NCI-H748 treated with DMSO at 0.1 percent for 48 hours (cell line): ENCODE data around the gene PADI4.

Experiments used
- DNase-seq: peaks from one replicate; lab custom pipeline; 2025; lab: John Stamatoyannopoulos, UW

PADI4 gene, protein sequence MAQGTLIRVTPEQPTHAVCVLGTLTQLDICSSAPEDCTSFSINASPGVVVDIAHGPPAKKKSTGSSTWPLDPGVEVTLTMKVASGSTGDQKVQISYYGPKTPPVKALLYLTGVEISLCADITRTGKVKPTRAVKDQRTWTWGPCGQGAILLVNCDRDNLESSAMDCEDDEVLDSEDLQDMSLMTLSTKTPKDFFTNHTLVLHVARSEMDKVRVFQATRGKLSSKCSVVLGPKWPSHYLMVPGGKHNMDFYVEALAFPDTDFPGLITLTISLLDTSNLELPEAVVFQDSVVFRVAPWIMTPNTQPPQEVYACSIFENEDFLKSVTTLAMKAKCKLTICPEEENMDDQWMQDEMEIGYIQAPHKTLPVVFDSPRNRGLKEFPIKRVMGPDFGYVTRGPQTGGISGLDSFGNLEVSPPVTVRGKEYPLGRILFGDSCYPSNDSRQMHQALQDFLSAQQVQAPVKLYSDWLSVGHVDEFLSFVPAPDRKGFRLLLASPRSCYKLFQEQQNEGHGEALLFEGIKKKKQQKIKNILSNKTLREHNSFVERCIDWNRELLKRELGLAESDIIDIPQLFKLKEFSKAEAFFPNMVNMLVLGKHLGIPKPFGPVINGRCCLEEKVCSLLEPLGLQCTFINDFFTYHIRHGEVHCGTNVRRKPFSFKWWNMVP

DNA sequence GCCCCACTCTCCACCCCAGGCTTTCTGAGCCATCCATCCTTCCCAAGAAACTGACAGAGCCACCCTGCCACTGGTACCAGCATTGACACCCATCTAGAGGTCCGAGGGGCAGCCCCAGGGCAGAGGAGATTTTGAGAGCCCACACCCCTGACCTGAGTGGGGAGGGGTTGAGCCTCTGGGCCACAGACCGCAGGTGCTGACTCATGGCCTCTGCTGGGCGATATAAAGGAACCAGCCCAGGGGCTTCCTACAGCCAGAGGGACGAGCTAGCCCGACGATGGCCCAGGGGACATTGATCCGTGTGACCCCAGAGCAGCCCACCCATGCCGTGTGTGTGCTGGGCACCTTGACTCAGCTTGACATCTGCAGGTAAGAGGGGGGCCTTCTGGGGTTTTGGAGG is at the start of gene PADI4:
PADI4 (plus strand) TSS at position 252 of the 400 bp plus-strand sequence; CDS start at position 278, 26 bp downstream.
- no peak for DNase-seq

DNA sequence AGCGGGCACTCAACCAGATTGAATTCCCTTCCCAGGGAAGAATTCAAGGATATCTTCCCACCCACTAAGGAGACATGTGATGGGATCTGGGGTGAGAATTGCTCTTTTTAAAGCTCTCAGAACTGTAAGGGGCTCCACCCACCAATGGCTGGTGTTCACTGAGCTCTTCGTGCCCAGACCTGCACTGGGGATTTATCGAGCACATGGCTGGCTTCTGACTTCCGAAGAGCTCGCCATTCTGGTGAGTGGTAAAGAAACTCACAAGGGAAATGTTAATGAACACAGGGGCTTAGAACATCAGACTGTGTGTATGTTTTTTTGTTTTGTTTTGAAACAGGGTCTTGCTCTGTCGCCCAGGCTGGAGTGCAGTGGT is 49.3 kb upstream of the PADI4 start:
- no peak for DNase-seq

DNA sequence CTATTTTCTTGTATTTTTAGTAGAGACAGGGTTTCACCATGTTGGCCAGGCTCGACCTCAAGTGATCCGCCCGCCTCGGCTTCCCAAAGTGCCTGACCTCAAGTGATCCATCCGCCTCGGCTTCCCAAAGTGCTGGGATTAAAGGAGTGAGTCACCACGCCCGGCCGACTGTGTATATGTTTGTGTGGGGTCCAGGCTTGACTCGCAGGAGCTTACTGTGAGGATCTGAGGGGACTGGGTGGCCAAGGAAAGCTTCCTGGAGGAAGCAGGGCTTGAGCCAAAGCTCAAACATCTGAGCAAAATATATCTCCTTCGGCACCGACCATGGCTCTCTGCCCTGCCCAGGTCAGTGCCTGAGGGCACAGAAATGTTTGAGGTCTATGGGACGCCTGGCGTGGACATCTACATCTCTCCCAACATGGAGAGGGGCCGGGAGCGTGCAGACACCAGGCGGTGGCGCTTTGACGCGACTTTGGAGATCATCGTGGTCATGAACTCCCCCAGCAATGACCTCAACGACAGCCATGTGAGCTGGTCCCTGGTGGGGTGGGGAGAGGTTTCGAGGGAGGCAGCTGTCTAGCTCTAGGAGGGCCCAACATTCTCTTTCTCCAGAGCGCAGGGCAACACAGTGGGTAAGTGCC is 48.6 kb upstream of the PADI4 start:
- DNase-seq, result no peak

DNA sequence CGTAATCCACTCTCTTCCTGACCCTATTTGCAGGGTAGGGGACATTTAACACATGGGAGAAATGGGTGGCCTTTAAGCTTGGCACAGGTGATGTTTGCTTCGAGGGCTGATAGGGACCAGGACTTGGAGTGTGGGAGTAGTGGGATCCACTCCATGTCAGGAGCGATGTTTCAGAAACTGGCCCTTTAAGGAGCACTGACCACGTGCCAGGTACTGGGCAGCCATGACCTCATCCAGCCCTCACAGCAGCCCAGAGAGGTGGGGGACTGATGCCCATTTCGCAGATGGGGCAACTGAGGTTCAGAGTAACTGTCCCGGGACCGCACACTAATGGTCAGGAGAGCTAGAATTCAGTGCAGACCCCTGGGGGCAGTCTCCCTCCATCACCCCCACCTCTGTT is 47.7 kb upstream of the PADI4 start:
- DNase-seq, result no peak

DNA sequence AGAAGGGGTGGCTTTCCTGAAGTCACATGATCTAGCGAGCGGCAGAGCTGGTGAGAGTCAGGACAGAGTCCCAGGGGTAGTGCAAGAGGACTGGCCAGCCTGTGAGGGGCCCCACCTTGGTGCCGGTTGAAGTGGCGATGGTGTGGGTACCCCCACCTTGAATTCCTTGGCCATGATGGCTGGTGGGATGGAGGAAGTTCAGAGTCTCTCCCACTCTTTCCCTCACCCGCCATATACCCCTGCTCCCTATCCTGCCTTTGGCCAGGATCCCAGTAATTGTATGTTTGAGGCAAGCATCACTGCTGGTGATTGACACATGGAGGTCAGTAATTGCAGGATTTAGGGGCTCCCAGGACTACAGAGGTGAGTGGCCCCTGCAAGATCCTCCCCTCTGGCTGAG is 47.3 kb upstream of the PADI4 start:
- DNase-seq, result no peak

DNA sequence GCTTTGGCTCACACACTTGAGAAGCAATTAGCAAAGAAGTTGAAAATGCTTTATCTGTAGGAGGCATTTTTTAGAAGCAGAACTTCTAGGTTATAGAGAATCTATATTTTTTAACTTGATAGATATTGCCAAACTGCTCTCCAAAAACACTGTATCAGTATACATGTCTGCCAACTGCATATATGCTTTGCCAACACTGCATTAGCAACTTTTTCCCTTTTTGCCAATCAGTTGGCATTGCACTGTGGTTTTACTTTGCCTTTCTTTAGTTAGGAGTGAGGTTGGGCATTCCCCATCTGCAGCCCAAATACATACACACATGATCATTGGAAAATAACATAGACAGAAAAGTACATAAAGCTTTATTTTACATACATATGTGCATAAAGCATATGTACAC is 44.1 kb upstream of the PADI4 start:
- DNase-seq, result no peak

DNA sequence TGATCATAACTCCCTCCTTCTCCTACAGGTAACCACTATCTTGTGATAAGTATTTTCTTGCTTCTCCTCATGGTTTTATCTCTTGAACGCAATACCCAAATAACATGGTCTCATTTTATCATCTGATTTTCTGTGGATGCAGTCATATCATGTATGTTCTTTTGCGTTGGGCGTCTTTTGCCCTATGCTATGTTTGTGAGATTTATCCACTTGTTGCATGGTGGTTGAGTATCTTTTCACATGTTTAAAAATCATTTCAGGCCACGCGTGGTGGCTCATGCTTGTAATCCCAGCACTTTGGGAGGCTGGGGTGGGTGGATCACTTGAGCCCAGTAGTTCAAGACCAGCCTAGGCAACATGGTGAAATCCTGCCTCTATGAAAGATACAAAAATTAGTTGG is 43.5 kb upstream of the PADI4 start:
- DNase-seq, result no peak

DNA sequence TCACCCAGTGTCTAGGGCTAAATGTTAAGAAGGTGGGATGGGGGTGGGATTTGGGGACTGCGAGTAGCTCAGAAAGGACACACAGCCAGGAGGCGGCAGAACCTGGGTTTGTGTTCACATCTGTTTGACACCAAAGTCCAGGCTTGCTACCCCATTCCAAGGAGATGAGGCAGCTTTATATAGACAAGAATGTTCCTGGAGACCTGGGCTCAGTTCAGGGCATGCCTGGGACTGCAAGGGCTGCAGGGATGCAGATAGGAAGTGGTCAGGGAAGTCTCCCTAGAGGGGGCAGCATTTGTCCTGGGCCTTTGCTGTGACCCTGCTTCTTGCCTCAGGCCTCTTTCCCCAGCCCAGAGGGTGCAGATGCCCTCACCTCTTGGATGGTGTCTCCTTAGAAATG is 42.8 kb upstream of the PADI4 start:
- no peak for DNase-seq

DNA sequence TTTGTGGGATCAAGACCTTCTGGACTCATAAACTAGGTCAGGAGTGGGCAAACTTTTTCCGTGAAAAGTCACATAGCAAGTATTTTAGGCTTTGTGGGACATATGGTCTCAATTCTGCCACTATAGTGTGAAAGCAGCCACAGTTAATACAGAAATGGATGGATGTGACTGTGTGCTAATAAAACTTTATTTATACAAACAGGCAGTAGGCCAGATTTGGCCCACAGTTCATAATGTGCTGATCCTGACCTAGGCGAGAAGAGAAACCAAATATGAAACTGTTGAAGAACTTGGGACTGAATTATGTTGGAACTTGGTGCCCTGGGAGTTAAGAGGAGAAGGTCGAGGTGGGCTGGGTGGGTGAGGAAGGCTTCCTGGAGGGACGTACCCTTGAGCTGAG is 42.0 kb upstream of the PADI4 start:
- DNase-seq, result no peak

DNA sequence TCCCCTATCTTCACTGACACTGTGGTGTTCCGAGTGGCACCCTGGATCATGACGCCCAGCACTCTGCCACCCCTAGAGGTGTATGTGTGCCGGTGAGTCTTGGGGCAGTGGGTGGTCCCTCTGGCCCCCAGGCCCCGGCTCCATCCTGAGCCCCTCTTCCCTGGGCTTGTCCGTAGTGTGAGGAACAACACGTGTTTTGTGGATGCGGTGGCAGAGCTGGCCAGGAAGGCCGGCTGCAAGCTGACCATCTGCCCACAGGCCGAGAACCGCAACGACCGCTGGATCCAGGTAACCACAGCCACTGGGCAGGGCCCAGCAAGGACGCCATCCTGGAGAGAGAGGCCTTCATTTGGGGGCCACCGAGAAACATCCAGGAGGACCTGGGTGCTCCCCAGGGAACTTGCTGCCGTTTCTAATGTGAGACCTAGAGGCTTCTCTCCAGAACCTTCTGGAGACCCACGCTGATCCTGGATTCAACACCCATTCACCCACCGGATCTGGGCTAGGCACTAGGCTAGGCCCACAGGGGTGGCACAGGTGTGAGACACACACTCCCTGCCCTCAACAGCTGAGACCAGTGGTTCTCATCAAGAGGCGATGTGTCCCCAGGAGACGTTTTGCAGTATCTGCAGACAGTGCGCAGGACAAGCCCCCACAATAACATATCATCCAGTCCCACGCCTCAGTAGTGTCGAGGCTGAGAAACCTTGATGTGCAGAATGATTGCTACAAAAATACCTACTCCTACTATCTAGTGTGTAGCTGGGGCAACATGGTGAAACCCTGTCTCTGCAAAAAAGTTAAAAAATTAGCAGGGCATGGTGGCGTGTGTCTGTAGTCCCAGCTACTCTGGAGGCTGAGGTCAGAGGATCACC is 36.9 kb upstream of the PADI4 start:
- no peak for DNase-seq

DNA sequence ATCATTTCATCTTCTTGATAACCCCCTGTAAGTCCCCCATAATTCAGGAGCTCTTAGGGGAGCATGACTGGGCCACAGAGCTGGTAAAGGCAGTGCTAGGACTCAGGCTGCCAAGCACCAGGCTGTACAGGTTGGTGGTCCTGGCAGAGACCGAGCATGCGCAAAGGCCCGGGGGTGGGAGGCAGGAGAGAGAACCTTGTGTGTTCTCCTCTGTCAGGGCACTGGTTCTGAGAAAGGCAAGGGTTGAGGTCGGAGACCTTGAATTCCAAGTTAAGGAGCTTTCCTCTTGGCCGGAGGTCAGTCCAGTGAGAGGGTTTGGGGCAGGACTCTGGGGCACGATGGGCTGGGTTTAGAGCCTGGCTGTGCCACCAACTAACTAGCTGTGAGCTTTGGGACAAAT is 35.9 kb upstream of the PADI4 start:
- no peak for DNase-seq

DNA sequence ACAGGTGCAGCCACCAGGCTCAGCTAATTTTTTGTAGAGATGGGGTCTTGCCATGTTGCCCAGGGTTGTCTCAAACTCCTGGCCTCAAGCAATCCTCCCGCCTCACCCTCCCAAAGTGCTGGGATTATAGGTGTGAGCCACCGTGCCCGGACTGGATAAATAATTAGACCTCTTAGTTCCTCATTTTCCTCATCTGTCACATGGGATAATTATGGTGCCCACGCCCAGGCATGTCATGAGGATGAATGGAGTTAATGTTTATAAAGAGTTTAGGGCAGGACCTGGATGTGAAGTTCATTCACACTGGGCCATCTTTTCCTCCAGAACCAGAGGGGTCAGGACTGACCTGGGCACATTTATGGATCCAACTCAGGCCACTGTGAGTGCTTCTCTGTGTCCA is 35.4 kb upstream of the PADI4 start:
- DNase-seq, result no peak

DNA sequence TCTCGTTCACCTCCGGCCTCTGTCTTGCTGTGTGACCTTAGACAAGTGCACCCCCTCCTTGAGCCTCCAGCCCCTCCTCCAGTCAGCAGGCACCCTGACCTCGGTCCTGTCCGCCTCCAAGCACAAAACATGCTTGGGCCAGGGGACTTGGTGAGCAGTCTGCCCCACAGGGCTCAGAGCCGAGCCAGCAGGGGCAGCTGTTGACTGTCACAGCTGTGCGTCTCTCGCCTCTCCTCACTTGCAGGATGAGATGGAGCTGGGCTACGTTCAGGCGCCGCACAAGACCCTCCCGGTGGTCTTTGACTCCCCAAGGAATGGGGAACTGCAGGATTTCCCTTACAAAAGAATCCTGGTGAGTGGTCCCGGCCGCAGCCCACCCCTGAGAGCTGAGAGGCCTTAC is 34.9 kb upstream of the PADI4 start:
- DNase-seq, result no peak

DNA sequence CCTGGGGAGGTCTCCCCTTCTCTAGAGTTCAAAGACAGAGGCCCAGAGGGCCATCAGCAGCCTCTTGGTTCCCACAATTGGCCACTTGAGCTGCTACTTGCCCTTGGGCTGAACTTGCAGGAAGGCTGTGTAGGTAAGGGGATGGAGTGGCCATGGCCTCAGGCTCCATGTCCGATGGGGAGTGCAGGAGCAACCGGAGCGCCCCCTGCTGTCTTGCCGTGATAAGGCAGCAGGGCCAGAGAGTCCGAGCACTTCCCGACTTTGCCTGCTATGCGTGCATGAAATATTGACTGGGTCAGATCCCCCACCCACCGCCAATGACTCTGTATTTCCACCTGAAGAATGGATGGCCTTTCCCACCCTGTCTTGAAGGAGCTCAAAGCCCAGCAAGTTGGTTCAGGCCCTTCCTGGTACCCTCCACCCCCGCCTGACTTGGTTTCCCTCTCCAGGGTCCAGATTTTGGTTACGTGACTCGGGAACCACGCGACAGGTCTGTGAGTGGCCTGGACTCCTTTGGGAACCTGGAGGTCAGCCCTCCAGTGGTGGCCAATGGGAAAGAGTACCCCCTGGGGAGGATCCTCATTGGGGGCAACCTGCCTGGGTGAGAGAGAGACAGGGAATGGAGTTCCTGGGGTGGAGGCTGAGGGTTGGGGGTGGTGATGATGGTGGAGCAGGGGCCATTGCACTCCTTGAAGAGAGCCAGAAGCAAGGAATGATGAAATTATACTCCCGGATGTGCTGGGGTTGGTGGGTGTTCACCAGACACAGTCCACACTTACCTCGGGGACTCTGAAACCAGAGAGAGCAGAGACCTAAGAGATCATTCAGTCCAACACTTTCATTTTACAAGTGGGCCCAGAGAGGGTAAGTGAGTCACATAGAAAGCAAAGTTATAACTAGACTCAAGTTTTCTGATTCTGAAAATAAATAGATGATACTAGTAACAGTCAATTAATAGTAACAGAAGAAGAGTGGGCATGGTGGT is 33.5 kb upstream of the PADI4 start:
- DNase-seq, result no peak

DNA sequence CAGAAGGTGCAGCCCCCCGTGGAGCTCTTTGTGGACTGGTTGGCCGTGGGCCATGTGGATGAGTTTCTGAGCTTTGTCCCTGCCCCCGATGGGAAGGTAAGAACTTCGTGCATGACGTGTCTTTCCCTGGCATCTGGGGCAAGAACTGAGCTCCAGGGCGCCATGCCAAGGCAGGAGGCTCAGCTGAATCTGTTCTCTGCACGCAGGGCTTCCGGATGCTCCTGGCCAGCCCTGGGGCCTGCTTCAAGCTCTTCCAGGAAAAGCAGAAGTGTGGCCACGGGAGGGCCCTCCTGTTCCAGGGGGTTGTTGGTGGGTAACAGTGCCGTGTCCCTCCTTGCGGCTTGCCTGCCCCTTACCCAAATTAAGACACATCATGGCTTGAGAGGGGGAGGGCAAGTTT is 31.4 kb upstream of the PADI4 start:
- no peak for DNase-seq

DNA sequence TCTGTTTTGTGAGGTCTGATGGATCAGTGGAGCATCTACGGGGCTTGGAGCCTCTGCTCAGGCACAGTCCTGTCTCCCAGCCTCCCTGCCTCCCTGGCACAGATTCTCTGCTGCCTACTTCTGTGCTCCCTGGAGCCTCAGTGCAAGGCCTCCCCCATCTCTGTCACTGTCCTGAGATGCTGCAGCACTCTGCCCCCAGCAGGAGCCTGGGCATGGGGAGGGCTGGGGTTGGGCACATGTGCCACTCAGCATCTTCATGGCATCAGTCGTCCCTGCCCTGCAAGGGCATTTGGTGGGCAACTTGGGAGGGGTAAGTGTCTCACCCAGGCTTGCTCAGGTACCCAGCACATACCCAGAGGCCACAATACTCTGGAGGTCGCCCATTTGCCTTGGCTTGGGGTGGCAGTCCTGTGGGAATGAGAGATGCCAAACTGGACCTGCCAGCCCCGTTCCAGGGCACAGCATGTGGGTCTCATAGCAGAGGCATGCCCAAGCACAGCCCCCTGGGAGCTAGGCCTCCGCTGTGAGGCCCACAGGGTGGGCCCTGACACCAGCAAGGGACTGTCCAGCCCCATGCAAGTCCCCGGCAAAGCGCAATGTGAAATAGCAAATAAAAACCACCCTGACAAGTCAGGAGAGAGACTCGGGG is 30.4 kb upstream of the PADI4 start:
- no peak for DNase-seq

DNA sequence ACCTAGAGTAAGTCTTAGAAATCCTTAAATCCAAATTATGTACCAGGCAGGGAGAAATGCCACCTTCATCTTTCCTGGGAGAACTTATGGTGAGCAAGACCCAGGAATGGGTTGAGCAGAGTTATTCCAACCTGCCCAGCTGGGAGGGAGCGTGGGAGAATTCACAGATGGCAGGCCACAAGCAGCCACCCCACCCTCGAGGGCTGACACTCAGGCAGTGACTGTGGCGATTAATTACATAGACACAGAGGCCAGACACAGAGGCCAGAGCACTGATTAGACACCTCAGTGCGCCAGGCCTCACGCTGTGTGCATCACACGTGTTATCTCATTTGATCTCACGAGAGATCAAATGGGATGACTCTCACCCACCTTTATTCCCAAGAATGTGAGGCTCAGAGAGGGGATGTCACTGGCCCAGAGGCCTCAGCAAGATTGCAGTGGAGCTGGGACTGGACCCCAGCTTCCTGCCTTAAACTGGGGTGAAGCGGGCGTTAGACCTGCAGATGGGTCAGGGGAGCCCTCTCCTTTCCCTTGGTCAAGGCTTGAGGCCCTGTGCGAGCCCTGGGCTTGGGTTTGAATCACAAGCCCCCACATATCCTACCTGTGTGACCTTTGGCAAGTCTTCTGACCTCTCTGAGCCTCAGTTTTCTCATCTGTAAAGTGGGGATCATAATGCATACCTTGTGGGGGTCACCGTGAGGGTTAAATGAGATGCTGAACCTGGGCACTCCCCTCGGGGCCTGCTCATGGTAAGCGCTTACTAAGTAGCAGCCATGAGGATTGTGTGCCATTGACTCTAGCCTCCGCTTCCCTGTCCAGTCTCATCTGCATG is 28.8 kb upstream of the PADI4 start:
- DNase-seq, result no peak

DNA sequence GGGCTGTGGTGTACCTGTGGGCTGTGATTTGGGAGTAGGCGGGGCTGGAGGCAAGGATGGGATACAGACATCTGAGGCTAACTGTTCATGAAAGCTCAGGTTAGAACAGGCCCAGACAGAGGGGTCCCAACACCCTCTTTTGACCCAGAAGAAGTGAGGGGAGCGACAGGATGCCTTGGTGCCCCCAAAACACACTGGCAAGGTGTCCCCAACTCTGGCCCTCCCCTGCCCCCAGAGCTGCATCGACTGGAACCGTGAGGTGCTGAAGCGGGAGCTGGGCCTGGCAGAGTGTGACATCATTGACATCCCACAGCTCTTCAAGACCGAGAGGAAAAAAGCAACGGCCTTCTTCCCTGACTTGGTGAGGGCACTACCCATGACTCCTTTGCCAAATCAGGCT is 27.6 kb upstream of the PADI4 start:
- DNase-seq, result no peak

DNA sequence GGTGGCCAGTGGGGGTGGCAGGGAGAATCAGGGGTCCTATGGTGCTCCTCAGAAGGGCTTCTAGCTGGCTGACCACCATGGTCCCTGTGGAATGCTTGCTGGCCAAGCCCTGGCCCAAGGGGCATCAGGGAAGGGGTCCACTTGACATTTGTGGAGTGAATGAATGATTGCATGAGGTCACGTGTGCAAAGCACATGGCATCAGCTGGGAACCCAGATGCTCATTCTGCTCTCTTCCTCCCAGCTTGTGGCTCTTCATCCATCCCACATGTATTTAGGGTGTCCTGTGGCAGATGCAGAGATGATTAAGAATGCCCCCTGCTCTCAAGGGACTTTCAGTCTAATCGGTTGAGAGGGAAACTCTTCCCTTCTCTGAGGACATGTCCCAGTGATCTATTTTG is 27.1 kb upstream of the PADI4 start:
- no peak for DNase-seq

DNA sequence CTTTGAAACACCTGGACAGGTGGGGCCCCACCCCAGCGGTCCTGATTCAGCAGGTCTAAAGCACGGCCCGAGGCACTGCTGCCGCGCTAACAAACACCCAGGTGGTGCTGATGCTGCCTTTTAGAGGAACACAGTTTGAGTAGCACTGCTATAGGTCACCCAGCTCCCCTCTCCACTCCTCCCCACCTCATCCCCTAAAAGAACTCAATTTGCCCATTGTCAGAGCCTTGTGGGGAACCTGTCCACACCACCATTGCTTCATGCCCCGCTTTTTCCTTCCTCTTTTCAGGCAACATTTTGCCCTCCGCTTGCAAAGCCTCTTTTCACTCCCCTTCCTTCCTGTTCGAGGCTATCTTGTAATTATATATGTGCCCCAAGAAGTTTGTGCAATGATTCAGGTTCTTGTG is 26.2 kb upstream of the PADI4 start:
- DNase-seq, result no peak
